H9 (cell line): ENCODE results near the gene AKNA. TPM values are rescaled to one million over a fixed set of nuclear protein-coding genes. Genes with fewer than 3 reads are reported as not detected.
A peak's percentile ranks its signal among the peaks of the same experiment; 100 is the strongest.

Experiments
- DNase-seq: peaks from one replicate; pipeline ENCODE4 v3.0.0-alpha.2; 2017
- H2AFZ ChIP-seq: one replicate; pipeline ENCODE4 v1.6.1; 2013; ENCODE audit warnings: mild to moderate bottlenecking, low read length, control low read depth, moderate library complexity
- H2AK5ac ChIP-seq: 2 replicates; pipeline ENCODE4 v1.6.1; 2013; ENCODE audit warnings: low read length, control low read depth, mixed read lengths; ENCODE audit not compliant: insufficient read length
- H2BK120ac ChIP-seq: one replicate; pipeline ENCODE4 v1.6.1; 2013; ENCODE audit warnings: low read depth, mild to moderate bottlenecking, low read length, control low read depth, inconsistent platforms; ENCODE audit not compliant: poor library complexity, severe bottlenecking
- H2BK12ac ChIP-seq: 2 replicates; pipeline ENCODE4 v1.6.1; 2013; ENCODE audit warnings: low read length, control low read depth, mixed read lengths, low read depth; ENCODE audit not compliant: insufficient read length
- H2BK15ac ChIP-seq: 2 replicates; pipeline ENCODE4 v1.6.1; 2013; ENCODE audit warnings: low read depth, low read length, control low read depth
- H2BK20ac ChIP-seq: one replicate; pipeline ENCODE4 v1.6.1; 2013; ENCODE audit warnings: low read depth, mild to moderate bottlenecking, low read length, control low read depth, inconsistent platforms; ENCODE audit not compliant: poor library complexity, severe bottlenecking
- H2BK5ac ChIP-seq: 2 replicates; pipeline ENCODE4 v1.6.1; 2013; ENCODE audit warnings: low read length, control low read depth, mixed read lengths; ENCODE audit not compliant: insufficient read length
- H3K14ac ChIP-seq: 2 replicates; pipeline ENCODE4 v1.6.1; 2013; ENCODE audit warnings: low read length, control low read depth; ENCODE audit not compliant: insufficient read depth
- H3K18ac ChIP-seq: 2 replicates; pipeline ENCODE4 v1.6.1; 2013; ENCODE audit warnings: low read depth, mild to moderate bottlenecking, mixed read lengths, low read length, control low read depth; ENCODE audit not compliant: insufficient read length
- H3K23ac ChIP-seq: 2 replicates; pipeline ENCODE4 v1.6.1; 2013; ENCODE audit warnings: low read length, control low read depth, mixed read lengths, low read depth; ENCODE audit not compliant: insufficient read length
- H3K23me2 ChIP-seq: 2 replicates; pipeline ENCODE4 v1.6.1; 2013; ENCODE audit warnings: low read depth, mild to moderate bottlenecking, mixed read lengths, low read length, control low read depth; ENCODE audit not compliant: insufficient read length, poor library complexity, severe bottlenecking
- H3K27ac ChIP-seq: 2 replicates; pipeline ENCODE4 v1.5.1; 2013; ENCODE audit warnings: low read length, control low read depth, mixed read lengths, low read depth; ENCODE audit not compliant: insufficient read length
- H3K27me3 ChIP-seq: 2 replicates; pipeline ENCODE4 v1.6.1; 2013; ENCODE audit warnings: low read length, control low read depth, inconsistent platforms; ENCODE audit not compliant: insufficient read depth
- H3K4ac ChIP-seq: 2 replicates; pipeline ENCODE4 v1.6.1; 2013; ENCODE audit warnings: low read depth, mild to moderate bottlenecking, control low read depth, inconsistent platforms, low read length, moderate library complexity
- H3K4me1 ChIP-seq: 2 replicates; pipeline ENCODE4 v1.6.1; 2013; ENCODE audit warnings: low read length, control low read depth, inconsistent platforms; ENCODE audit not compliant: insufficient read depth
- H3K4me2 ChIP-seq: 2 replicates; pipeline ENCODE4 v1.6.1; 2013; ENCODE audit warnings: low read length, control low read depth, mixed read lengths; ENCODE audit not compliant: insufficient read length, insufficient read depth
- H3K56ac ChIP-seq: 2 replicates; pipeline ENCODE4 v1.6.1; 2013; ENCODE audit warnings: low read depth, mild to moderate bottlenecking, mixed read lengths, low read length, control low read depth; ENCODE audit not compliant: insufficient read length
- H3K79me1 ChIP-seq: 2 replicates; pipeline ENCODE4 v1.6.1; 2013; ENCODE audit warnings: low read depth, mild to moderate bottlenecking, moderate library complexity, low read length, control low read depth, inconsistent platforms; ENCODE audit not compliant: insufficient read depth, poor library complexity, severe bottlenecking
- H3K79me2 ChIP-seq: 2 replicates; pipeline ENCODE4 v1.6.1; 2013; ENCODE audit warnings: low read length, control low read depth, inconsistent platforms; ENCODE audit not compliant: insufficient read depth
- H3K9ac ChIP-seq: 2 replicates; pipeline ENCODE4 v1.6.1; 2013; ENCODE audit warnings: low read length, control low read depth, mixed read lengths; ENCODE audit not compliant: insufficient read length; ENCODE audit errors: extremely low read depth
- H3K9me3 ChIP-seq: one replicate; pipeline ENCODE4 v1.6.1; 2013; ENCODE audit warnings: low read depth, low read length, inconsistent platforms; ENCODE audit not compliant: control insufficient read depth
- H3T11ph ChIP-seq: one replicate; pipeline ENCODE4 v1.6.1; 2013; ENCODE audit warnings: mild to moderate bottlenecking, low read length, control low read depth, inconsistent platforms
- H4K20me1 ChIP-seq: one replicate; pipeline ENCODE4 v1.6.1; 2013; ENCODE audit not compliant: control insufficient read depth, insufficient read length, insufficient read depth
- H4K5ac ChIP-seq: 2 replicates; pipeline ENCODE4 v1.6.1; 2013; ENCODE audit warnings: low read depth, mild to moderate bottlenecking, mixed read lengths, low read length, control low read depth; ENCODE audit not compliant: insufficient read length
- H4K8ac ChIP-seq: replicated peaks from 2 replicates; pipeline ENCODE4 v1.6.1; 2013; ENCODE audit warnings: low read length, control low read depth, mixed read lengths, low read depth; ENCODE audit not compliant: insufficient read length
- H4K91ac ChIP-seq: 2 replicates; pipeline ENCODE4 v1.6.1; 2013; ENCODE audit warnings: low read depth, mild to moderate bottlenecking, moderate library complexity, mixed read lengths, low read length, control low read depth; ENCODE audit not compliant: insufficient read length
- H3K27ac Mint-ChIP-seq, 3 experiments: 2 replicates in 2 of 3; 3 replicates in 1 of 3; pipeline ENCODE4 v1.8.0; 2020 to 2021; ENCODE audit warnings: mixed read lengths in 3 of 3, mild to moderate bottlenecking in 1 of 3, moderate library complexity in 1 of 3
- H3K27me3 Mint-ChIP-seq: 2 replicates; pipeline ENCODE4 v1.8.0; 2021; ENCODE audit warnings: low read depth, mild to moderate bottlenecking, moderate library complexity, mixed read lengths
- H3K36me3 Mint-ChIP-seq, 3 experiments: 2 replicates in 2 of 3; 3 replicates in 1 of 3; pipeline ENCODE4 v1.8.0; 2020 to 2021; ENCODE audit warnings: low read depth in 3 of 3, mixed read lengths in 3 of 3; ENCODE audit not compliant: insufficient read depth in 1 of 3
- H3K4me1 Mint-ChIP-seq, 2 experiments: 2 replicates each; pipeline ENCODE4 v1.8.0; 2020; ENCODE audit warnings: mixed read lengths in 2 of 2
- H3K4me3 Mint-ChIP-seq, 2 experiments: 2 replicates in 1 of 2; 3 replicates in 1 of 2; pipeline ENCODE4 v1.8.0; 2020 to 2021; ENCODE audit warnings: mild to moderate bottlenecking in 2 of 2, mixed read lengths in 2 of 2, moderate library complexity in 1 of 2
- H3K9me3 Mint-ChIP-seq, 2 experiments: 2 replicates in 1 of 2; 3 replicates in 1 of 2; pipeline ENCODE4 v1.8.0; 2020; ENCODE audit warnings: mild to moderate bottlenecking in 2 of 2, mixed read lengths in 2 of 2, moderate library complexity in 1 of 2
- WGBS: extraction: QIAGEN DNeasy Blood & Tissue Kit; methylation state at CpG from one replicate; pipeline ENCODE4 v1.1.7; 2013; ENCODE audit warnings: missing lambda C conversion rate, low lambda C conversion rate, mixed read lengths; ENCODE audit not compliant: insufficient read length; ENCODE audit errors: extremely low coverage; 5-methylcytosine and 5-hydroxymethylcytosine counted together
- total RNA-seq: library from RNA; stranded (reverse); gene quantifications from 2 replicates; pipeline ENCODE4 v1.2.1, GENCODE V29; 2021
- TF ChIP-seq, protein P1 (sequence below): fragments of 200-600 bp; sonication (generic); conservative IDR thresholded peaks from 3 replicates; pipeline ENCODE4 v1.8.0; 2021; ENCODE audit warnings: antibody characterized with exemption, mild to moderate bottlenecking

The AKNA gene
- total RNA-seq, 1 experiment from 2014 or later = 19.7 TPM

DNA sequence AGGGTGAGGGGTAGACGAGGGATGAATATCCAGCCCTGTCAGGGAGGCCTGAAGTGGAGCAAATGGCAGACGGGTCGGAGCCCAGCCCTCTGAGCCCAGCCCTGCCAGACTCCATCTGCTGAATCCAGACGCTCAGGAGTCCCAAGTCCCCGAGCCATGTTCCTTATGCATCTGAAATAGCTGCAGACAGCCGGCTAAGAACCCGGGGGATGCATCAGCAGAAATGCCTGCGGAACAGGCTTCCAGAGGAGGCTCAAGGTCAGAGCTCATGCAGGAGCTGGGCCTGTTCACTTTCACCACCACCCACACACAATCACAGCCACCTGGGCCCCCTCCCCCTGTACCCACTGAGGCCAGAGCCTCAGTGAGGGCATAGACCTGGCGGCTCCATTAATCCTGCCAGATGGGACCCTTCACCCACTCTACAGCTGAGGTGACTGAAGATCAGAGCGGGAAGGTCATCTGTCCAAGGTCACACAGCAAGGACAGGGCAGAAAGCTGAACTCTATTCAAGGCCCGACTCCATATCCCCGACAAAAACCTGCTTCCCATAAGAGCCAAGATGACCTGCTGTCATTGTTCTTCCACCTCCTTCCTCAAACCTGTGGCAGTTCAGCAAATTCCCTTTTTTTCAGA is 24.4 kb upstream of the AKNA start:
- Histone ChIP-seq H3K79me2 (no peaks in the 10 kb centered on the region), H2BK15ac (no peak overlapping the region), H2BK20ac (no peak overlapping the region), H3K23ac (no peak overlapping the region), H3K23me2 (no peaks in the 10 kb centered on the region), H2AFZ (no peak overlapping the region), H3K18ac (no peak overlapping the region), H2BK120ac (no peak overlapping the region), H4K8ac (no peak overlapping the region), H3K9ac (no peak overlapping the region), H3T11ph (no peak overlapping the region), H4K5ac (no peak overlapping the region), H4K20me1 (no peaks in the 10 kb centered on the region), H3K79me1 (no peaks in the 10 kb centered on the region), H4K91ac (no peak overlapping the region), H3K27ac (no peak overlapping the region), H3K14ac (no peak overlapping the region), H3K4me2 (no peak overlapping the region), H2BK5ac (no peak overlapping the region), H2BK12ac (no peak overlapping the region), H3K4me1 (peaks cover 5% of the 10 kb centered on the region; the same call in 1 of the 2 replicates), H3K27me3 (no peaks in the 10 kb centered on the region), H3K9me3 (no peaks in the 10 kb centered on the region), H3K56ac (no peak overlapping the region), H2AK5ac (no peak overlapping the region), H3K4ac (no peak overlapping the region)
- peaks cover 28 to 55% of the 10 kb centered on the region in 2 experiments for H3K4me1 Mint-ChIP-seq
- H3K27me3 Mint-ChIP-seq = peaks cover 6% of the 10 kb centered on the region
- no peak for DNase-seq
- no peaks in the 10 kb centered on the region for H3K9me3 Mint-ChIP-seq
- no CpG with 5 or more reads among the region's 12 CpGs for WGBS
- peaks cover 0 to 1% (median 0%) of the 10 kb centered on the region in 3 experiments; a peak in 1 of 7 replicates for H3K36me3 Mint-ChIP-seq
- peak overlapping the region in 2 of 3 experiments; percentile 34 to 44; a peak in 3 of 7 replicates for H3K27ac Mint-ChIP-seq
- H3K4me3 Mint-ChIP-seq = no peak overlapping the region
- TF ChIP-seq, protein P1, sequence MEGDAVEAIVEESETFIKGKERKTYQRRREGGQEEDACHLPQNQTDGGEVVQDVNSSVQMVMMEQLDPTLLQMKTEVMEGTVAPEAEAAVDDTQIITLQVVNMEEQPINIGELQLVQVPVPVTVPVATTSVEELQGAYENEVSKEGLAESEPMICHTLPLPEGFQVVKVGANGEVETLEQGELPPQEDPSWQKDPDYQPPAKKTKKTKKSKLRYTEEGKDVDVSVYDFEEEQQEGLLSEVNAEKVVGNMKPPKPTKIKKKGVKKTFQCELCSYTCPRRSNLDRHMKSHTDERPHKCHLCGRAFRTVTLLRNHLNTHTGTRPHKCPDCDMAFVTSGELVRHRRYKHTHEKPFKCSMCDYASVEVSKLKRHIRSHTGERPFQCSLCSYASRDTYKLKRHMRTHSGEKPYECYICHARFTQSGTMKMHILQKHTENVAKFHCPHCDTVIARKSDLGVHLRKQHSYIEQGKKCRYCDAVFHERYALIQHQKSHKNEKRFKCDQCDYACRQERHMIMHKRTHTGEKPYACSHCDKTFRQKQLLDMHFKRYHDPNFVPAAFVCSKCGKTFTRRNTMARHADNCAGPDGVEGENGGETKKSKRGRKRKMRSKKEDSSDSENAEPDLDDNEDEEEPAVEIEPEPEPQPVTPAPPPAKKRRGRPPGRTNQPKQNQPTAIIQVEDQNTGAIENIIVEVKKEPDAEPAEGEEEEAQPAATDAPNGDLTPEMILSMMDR = no peak
